ENCODE measurements around the gene HOXC10.

The HOXC10 gene

DNA sequence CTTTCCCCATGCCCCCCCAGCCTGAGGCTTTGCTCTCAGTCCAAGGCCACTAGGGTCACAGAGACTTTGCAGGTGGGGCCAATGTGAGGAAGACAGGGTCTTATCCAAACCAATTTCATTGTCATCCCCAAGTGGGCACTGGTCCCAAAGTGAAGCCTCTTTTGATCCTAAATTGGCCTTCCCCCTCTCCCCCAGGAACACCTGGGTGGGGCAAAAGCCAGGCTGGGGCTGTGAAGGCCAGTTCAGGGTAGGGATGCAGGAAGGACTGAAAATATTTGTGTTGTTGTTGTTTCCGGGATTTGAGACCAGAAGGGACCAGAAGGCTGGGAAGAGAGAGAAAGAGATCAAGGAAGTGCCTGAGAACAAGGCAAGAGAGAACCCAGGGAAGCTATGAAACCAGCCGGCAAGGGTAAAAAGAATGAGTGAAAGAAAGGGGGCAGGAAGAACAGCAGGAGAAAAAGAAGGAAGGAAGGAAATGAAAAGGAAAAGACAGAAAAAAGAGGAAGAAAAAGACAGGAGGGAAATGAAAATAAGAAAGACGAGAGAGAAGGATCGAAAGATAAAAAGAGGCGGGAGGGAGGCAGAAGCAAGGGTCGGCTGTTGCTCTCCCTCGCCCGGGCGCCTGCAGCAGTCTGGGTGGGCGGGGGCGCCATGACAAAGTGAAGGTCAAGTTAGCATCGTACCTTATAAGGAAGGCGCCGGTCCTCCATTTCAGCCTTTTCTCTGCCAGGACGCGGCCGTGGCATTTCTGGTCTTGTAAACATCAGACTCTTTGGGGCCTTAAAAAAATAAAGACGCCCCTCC is 19.5 kb upstream of the HOXC10 start:
- DNase-seq: no peak

DNA sequence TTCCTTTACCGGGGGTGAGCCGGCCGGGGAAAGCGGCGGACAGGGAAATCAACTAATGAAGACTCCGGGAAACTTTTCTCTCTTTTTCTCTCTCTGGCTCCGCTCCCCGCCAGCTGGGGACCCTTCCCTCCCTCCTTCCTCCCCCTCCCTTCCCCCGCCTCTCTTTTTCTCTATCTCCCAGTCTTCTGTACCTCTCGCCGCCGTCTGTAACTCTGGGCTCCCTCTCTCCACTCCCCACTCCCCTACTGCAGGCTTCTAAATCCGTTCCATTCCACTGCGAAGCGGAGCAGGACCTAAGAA is 18.9 kb upstream of the HOXC10 start:
- no peak for DNase-seq

DNA sequence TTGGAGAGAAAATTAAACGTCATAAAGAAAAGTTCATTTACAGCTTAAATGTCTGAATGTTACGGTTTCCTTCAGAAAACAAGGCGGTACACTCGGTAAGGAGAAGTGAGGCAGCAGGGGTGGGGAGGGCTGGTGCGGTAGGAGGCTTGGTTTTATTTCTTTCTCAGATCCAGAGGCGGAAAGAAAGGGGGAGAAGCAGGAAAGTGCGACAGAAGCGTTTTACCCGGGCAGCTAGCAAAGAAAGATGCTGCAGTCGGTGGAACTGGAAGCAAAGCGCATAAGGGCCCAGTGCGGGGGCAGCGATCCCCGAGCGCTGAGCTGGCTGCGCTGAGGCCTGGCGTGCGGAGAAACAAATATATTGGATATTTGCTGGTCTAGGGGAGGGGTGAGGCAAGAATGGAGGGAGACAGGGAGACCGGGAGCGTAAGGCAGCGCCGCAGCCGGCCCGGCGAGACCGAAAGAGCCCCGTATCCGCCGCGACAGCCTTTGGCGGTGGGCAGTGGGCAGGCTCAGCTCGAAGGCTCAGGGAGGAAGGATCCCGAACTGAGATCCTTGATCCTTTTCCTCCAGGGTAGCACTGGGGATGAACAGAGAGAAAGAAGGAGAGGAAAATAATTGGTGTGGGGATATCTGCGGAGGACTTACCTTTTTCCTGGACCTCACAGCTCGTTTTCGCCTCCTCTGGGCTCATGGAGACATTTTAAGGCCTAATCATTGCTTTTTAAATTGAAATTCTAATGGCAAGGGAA is 18.4 kb upstream of the HOXC10 start:
- DNase-seq: no peak

DNA sequence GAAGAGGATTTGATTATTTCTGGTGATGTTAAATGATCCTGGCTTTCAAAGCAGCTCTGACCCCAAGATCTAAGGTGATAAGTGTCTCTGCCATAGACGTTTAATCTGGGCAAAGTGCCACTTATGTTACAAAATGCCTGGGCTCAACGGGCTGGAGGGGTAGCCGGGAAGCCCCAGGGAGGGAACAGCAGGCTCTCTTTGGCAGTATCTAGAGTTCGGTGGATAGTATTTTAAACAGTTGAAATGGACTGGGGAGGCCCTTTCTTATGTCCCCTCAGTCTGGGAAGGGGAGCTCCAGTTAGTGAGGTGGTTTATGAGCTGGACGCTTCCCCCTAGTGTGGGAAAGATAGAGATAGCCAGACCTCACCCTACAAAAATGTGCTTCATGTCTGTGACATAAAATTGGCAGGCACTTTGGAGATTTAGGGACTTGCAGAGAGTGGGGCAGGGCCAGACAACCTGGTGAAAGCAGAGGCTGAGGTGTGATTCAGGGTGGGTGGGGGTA is 17.5 kb upstream of the HOXC10 start:
- DNase-seq: no peak

DNA sequence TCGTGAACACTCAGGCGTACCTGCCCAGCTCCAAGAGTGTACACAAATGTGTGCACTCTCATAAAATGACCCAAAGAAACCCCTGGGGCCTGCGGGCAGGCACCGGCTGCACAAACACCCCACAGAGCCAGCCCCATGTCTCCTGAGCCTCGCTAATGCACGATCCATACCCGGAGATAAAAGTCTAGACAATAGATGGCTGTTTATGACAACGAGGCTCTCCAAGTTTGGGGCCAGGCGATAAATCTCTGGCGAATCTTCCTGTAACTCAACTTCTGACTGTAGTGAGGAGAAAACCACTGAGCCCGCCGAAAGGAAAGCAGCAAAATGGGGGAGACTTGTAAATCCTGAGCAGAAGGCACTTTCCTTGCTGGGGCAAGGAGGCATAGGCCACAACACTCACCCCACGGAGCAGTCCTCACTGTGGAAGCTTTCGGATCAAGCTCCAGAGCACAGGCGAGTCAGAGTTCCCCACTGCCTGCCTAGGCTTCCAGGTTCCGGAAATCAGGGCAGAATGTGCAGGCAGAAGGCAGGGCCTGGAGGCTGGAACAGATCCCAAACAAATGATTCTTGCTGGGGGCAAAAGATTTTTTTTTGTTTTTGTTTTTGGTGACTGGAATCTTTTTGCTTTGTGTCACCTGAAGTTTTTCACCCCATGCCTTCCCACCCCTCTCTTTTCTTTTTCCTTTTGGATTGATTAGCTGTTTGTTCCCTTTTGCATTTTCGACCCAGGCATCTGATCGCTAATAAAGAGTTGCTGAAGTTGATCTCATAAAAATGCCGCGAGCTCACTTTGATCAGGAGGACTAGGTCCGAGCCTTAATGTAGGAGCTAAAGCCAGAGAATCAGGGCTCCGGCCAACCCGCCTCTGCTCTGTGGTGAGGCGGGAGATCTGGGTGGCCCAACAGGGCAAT is 16.5 kb upstream of the HOXC10 start:
- no peak for DNase-seq

DNA sequence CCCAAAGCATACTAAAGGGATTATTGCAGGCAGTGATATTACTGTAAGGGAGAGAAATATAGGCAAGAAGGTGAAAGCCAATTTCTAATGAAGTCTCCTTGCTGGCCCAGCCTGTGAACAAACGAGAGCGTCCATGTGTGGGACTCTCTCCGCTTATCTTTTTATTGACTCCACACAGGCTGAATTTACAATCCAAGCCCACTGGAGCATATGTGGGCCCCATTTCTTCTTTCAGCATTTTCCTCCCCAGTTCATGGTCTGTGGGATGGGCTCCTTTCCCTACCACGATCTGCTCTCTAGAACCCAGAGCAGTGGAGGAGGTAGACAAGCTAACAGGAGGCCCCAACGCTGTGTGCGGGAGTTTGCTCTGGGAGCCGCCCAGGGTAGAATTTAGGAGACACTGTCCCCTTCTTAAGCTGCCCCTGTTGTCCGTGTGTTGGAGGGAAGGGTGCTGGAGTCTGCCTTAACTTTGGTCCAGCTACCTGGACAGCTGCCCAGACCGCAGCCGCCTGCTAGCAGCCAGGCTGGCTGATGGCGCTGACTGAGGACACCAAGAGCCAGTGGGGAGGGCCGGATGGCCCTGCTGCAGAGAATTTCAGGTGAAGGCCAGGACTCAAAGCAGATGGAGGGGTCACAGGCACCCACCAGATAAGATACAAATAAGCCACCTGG is 15.2 kb upstream of the HOXC10 start:
- DNase-seq: no peak

DNA sequence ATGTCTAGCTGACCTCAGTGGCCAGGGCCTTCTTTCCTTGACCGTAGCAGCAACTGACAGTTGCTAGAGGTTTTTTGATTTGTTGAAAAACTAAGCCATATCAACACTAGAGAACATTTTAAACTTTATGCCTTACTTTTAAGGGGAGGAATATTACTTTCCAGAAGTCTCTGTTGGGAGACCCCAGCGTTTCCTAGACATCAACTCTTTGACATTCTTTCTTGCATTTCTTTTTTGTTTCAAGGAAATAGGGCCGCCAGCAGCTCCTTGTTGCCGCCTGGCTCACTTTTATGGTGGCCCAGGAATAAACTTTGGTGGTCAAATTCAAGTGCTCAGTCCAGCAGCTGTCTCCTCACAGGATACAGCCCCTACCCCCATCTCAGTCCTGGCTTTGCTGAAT is 14.5 kb upstream of the HOXC10 start:
- DNase-seq: no peak

DNA sequence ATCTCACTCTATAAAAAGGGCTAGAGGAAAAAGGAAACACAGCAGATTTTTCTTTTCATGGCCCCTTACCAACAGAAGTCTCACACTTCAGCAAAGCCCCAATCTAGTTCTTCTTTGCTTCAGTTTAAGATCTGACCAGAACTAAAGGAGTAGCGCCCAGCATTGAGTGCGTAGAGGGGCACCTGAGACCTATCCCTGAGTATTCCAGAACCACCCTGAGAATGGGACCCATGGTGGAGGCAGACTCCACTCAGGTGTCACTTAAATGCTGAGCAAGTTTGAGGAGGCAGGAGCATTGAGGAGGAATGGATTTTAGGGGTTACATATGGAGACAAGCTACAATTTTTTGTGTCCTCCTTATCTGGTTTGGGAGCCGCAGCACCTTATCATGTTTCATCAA is 13.8 kb upstream of the HOXC10 start:
- no peak for DNase-seq

DNA sequence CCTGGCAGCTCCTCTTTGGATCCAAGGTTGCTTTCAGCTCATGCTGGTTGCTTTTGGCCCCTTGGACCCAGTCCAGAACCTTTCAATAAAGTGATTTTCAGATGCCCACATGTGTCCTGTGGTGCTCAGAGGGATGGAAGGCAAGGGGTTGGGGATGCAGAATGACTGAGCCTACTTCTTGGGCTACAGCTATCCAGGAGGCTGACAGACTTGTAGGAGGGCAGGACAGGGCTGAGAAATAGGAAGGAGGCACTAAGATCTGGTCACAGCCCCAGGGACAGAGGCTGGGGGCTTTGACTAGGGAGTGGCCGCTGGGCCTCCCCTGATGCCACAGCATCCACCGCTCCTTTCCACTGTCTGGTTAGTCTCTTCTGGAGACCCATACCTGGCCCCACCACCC is 13.3 kb upstream of the HOXC10 start:
- DNase-seq: no peak

DNA sequence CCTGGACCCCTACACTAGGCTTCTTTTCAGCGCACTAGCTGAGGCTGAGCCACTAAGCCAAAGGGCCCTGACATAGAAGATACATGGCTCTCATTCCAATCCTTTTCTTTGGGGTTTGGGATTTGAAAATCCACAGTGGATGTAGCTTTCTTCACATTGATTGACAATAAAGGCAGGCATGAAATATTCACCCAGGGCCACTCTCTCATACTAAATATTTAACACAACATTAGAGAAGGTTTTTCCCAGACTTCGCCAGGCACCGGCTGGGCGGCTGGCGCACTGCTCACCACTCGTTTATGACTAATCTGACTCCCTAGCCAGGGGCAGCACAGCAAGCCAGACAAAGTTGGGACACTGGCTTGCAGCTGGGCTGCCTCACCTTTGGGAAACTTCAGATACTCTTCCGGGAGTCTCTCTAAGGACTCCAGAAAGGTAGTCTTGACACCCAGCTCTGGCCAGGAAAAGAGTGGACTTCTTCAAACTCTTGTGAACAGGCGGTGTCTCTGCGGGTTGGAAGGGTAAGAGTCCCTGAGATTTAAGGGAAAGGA is 12.7 kb upstream of the HOXC10 start:
- DNase-seq: no peak

DNA sequence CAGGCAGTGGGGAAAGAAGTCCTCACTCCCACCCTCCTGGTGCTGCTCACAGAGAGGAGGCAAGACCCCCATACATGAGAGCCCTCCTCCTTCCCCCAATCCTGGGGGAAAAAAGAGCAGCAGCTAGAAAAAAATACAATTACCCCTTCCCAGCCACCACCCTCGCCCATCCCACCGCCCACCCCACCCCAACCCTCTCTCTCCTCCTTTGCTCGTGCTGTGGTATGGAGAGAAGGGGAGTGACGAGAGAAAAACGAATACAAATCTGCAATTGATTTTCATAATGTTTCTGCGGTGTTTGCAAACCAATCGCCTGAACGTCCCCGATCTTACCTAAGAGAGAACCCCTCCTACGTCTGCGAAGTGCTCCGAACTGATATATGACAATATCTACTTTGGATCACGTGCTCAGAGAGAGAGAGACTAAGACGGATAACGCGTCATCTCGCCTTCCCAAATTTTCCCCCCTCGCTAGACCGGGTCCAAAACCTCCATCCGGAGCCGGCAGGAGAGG is 12.2 kb upstream of the HOXC10 start, which contains the start of gene HOXC11:
Gene HOXC11, plus strand, starts transcription at position 405 of the 514 bp plus-strand sequence. CDS start 116 bp downstream, outside the sequence.
- no peak for DNase-seq

DNA sequence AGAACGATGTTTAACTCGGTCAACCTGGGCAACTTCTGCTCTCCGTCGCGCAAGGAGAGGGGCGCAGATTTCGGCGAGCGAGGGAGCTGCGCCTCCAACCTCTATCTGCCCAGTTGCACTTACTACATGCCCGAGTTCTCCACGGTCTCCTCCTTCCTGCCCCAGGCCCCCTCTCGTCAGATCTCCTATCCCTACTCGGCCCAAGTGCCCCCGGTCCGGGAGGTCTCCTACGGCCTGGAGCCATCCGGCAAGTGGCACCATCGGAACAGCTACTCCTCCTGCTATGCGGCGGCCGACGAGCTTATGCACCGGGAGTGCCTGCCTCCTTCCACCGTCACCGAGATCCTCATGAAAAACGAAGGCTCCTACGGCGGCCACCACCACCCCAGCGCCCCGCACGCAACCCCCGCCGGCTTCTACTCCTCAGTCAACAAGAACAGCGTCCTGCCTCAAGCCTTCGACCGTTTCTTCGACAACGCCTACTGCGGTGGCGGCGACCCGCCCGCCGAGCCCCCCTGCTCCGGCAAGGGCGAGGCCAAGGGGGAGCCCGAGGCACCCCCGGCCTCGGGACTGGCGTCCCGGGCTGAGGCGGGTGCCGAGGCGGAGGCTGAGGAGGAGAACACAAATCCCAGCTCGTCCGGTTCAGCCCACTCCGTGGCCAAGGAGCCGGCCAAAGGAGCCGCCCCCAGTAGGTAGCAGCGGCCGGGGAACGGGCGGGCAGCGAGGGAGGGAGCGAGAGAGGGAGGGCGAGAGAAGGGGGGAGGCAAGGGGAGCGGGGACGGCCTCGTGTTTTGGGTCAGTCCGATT is 11.5 kb upstream of the HOXC10 start:
- no peak for DNase-seq

DNA sequence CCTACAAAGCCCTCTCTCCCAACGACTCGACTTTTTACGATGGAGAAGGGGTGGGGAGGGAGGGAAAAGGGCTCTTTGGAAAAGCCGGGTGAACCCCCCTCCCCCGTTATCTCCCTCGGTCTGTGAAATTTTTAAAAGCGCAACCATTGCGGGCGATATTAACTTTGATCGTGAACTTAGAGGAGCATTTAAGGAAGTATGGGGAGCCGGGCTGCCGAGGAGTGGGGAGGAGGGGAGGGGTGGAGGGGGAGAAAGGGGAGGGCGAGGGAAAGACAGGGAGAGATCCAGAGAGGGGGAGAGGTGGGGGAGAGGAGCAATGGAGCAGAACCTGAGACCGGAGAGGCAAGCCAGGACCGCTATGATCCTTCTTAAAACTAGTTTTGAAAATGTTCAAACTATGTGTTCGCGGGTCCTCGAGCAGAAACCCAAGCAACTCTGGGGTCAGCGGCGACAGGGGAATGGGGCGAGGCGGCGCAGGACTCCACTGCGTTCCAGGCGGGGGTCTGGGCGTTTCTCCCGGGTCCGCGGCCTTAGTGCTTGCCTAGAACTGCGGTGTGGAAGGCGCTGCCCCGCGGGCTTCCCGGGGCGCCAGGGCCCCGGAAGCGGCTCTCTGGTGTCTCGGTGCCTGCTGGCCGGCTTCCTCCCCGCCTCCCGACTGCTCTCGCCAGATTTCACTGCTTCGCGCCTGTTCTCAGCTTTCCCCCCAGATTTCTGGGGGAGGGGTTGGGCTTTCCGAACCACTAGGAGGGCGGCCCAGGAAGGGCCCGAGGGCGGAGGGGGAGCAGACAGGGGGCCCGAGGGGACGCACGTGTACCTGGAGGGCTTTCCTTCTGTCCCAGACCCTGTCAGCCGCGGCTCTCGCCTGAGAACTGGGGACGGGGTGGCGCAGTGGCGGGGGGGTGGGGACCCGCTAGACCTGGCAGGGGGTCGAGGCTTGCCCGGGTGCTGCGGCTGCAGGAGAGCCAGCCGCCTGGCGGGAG is 10.6 kb upstream of the HOXC10 start, which contains the start of gene HOTAIR:
Gene HOTAIR, minus strand, starts transcription at position 871 of the 980 bp plus-strand sequence.
- peak in 2 of 5 donors; percentile 20 for DNase-seq

DNA sequence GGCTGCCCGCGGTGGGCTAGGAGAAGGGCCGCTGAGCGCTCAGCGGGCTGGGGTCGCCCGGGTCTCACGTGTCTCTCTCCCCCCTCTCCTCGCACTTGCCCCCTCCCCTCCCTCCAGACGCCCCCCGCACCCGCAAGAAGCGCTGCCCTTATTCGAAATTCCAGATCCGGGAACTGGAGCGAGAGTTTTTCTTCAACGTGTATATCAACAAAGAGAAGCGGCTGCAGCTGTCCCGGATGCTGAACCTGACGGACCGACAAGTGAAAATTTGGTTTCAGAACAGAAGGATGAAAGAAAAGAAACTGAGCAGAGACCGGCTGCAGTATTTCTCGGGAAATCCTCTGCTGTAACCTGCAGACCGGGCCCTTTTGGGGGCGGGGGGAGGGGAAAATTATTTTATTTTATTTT is 9.9 kb upstream of the HOXC10 start:
- no peak for DNase-seq

DNA sequence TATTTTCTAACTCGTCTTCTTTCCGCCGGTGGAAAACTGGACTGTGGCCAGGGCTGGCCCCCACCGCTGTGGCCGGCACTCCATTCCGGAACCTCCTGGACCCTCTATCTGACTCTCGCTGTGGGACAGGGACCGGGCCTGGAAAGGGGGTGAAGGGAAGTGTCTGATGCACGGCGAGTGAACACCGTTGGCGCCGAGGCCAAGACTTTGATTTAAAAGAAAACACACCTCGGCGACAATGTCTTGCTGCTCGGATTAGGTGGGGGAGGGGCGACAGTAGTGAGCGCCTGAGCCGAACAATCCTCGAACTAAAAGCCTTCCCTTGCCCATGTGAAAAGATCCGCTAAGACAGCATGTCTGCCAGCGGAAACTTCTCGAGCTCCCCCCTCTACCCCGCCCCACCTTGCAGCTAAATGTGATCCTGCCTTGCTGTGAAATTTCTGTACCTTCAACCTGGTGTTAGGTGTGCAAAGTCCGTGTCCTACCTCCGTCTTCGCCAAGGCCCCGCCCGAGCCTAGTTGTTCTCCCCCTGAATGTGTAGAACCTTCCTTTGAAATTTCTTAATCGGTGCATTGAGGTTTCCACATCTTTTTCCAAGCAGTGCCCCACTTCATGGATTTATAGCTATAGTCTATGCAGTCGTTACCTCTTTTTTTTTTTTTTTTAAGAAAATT is 9.3 kb upstream of the HOXC10 start:
- DNase-seq: no peak

DNA sequence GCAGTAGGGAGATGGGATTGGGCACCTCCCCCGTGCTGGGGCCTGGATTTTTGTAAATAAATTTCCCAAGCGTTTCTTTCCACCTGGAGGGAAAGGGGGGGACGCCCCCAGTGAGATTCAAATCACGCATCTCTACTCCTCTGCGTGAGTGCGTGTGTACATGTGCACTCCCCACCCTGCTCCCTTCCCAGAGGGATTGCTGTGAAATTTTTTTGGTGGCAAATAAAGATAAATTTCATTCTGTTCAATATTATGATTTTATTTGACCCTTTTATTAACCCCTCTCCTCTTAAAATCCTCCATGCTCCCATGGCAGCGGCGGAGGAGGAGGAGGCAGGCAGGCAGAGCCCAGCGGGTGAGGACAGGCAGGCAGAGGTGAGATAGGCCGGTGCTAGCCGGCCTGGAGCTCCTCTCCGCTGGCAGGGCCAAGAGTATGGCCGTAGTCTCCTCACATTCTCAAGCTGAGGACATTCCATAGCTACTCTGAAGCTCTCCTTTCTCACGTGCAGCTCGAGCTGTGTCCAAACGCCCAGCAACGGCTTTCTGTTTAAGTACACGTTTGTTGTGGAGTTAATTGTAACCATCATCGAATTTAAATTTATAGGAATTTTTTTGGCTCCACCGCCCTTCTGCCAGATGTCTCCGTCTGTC is 8.6 kb upstream of the HOXC10 start:
- DNase-seq: no peak

DNA sequence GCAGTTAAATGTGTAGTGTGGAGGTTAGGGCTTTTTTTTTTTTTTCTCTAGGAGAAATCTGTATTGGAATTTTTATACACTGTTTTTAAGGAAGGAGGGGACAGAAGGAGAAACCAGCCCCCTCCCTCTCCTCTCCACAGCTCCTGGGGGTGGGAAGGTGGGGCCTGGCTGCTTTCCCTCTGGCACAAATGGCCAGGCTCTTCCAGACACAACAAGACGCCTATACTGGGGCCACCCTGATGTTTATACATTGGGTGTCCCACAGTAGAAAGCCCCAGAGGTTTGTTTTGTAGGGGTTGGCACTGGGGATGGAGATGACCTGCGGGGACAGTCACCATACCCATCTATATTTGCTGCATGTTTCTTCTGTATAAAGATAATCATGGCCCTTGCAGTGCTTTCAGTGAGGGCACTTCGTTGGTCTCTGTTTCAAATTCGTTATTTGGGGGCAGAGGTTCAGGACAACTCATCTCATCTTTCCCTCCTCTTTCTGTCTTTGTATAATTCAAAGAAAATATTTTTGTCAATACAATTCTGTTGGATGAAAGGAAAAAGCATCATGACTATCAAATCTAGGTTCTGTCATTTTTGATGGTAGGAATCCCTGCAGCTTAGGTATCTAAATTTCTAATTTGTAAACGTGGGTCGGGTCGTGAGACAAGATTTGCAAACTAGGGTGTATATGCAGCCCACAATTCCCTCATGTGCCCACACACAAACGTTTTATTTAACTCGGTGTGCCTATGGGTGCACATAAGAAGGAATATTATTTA is 7.9 kb upstream of the HOXC10 start:
- DNase-seq: no peak
